Ureter (tissue), 1 donor: Measurements from ENCODE around the gene PRPH2. TPM values are rescaled to one million over a fixed set of nuclear protein-coding genes. Genes with fewer than 3 reads are reported as not detected.

Source experiments
- total RNA-seq: library from RNA; stranded (reverse); gene quantifications from one replicate; pipeline ENCODE4 v1.2.4, GENCODE V29; 2023
- donor health status: DM: yes; HTN: yes; CAD: no.

The PRPH2 gene
- total RNA-seq, 1 donor from 2014 or later: 0.91 TPM

Other genes starting within 250 kb of the PRPH2 start
- gene UBR2, start 158.6 kb downstream of the PRPH2 start, total RNA-seq: 36.8 TPM
- gene TBCC, start 23.5 kb upstream of the PRPH2 start, total RNA-seq: 16.5 TPM
- 25.1 TPM for gene BICRAL, start 59.5 kb upstream of the PRPH2 start, total RNA-seq
- gene RPL7L1, start 157.0 kb upstream of the PRPH2 start, total RNA-seq: 73.4 TPM
- 0.55 TPM for gene PTCRA, start 193.5 kb upstream of the PRPH2 start, total RNA-seq
- gene CNPY3, start 206.9 kb upstream of the PRPH2 start, total RNA-seq: 45.6 TPM
- 0.73 TPM for gene GNMT, start 238.2 kb upstream of the PRPH2 start, total RNA-seq